Measurements from ENCODE around the gene UHMK1.

Gene UHMK1

GRCh38 chr1:162530307-162530987, 32.8 kb downstream of the UHMK1 start:
- DNase-seq = peak; percentile 70

- no peak for DNase-seq
Measured at GRCh38 chr1:162530988-162531319, 33.3 kb downstream of the UHMK1 start.

- DNase-seq = no peak
Measured at GRCh38 chr1:162535501-162535900, 37.9 kb downstream of the UHMK1 start.

- no peak for DNase-seq
Measured at GRCh38 chr1:162536511-162536910, 38.9 kb downstream of the UHMK1 start.

GRCh38 chr1:162537216-162537615, 39.6 kb downstream of the UHMK1 start:
- DNase-seq = no peak

GRCh38 chr1:162538815-162539431, 41.3 kb downstream of the UHMK1 start:
- DNase-seq = no peak

- no peak for DNase-seq
Measured at GRCh38 chr1:162541619-162542141, 44.1 kb downstream of the UHMK1 start.

- no peak for DNase-seq
Measured at GRCh38 chr1:162543228-162543627, 45.6 kb downstream of the UHMK1 start.

- no peak for DNase-seq
Measured at GRCh38 chr1:162548170-162548569, 50.6 kb downstream of the UHMK1 start.

- DNase-seq = no peak
Measured at GRCh38 chr1:162549001-162549400, 51.4 kb downstream of the UHMK1 start.

GRCh38 chr1:162550925-162551324, 53.3 kb downstream of the UHMK1 start:
- DNase-seq = no peak

GRCh38 chr1:162551969-162552683, 54.5 kb downstream of the UHMK1 start:
- DNase-seq = no peak

GRCh38 chr1:162552684-162553252, 55.1 kb downstream of the UHMK1 start:
- DNase-seq = no peak

GRCh38 chr1:162554258-162554657, 56.6 kb downstream of the UHMK1 start:
- no peak for DNase-seq

- no peak for DNase-seq
Measured at GRCh38 chr1:162557536-162557935, 59.9 kb downstream of the UHMK1 start.

GRCh38 chr1:162560303-162561036, 62.9 kb downstream of the UHMK1 start:
- no peak for DNase-seq

GRCh38 chr1:162561037-162561615, 63.5 kb downstream of the UHMK1 start:
- peak; percentile 97 for DNase-seq

- DNase-seq = no peak
Measured at GRCh38 chr1:162561616-162562469, 64.2 kb downstream of the UHMK1 start, which contains the start of gene UAP1. UAP1 (plus strand) TSS chr1:162561722; CDS start chr1:162566069, 4,347 bp downstream.

- no peak for DNase-seq
Measured at GRCh38 chr1:162562470-162562828, 64.8 kb downstream of the UHMK1 start.

GRCh38 chr1:162564762-162565218, 67.2 kb downstream of the UHMK1 start:
- DNase-seq = no peak

GRCh38 chr1:162565460-162565859, 67.8 kb downstream of the UHMK1 start:
- no peak for DNase-seq

Data from NCI-H1048 (cell line).